Mesenchymal stem cell (in vitro differentiated cells and primary cell): ENCODE measurements around the gene POLRMT.

ENCODE experiments used
- DNase-seq: peaks from one replicate; pipeline ENCODE4 v3.0.0-alpha.2; 2013
- H2AFZ ChIP-seq: one replicate; pipeline ENCODE4 v1.6.1; 2013; ENCODE audit warnings: low read depth, mild to moderate bottlenecking, control low read depth, inconsistent platforms, low read length, moderate library complexity
- H2AK5ac ChIP-seq: 2 replicates; pipeline ENCODE4 v1.6.1; 2013; ENCODE audit warnings: low read length, moderate library complexity, mild to moderate bottlenecking, inconsistent platforms; ENCODE audit not compliant: severe bottlenecking
- H2BK120ac ChIP-seq: one replicate; pipeline ENCODE4 v1.6.1; 2013; ENCODE audit warnings: low read depth, mild to moderate bottlenecking, inconsistent platforms, low read length, moderate library complexity
- H2BK12ac ChIP-seq, 2 experiments: one replicate each; pipeline ENCODE4 v1.6.1; 2013; ENCODE audit warnings: inconsistent platforms in 2 of 2, low read length in 2 of 2, mild to moderate bottlenecking in 2 of 2, moderate library complexity in 2 of 2, control low read depth in 1 of 2
- H2BK15ac ChIP-seq: one replicate; pipeline ENCODE4 v1.6.1; 2013; ENCODE audit warnings: mild to moderate bottlenecking, low read depth, inconsistent platforms; ENCODE audit not compliant: poor library complexity, severe bottlenecking
- H2BK5ac ChIP-seq: 2 replicates; pipeline ENCODE4 v1.6.1; 2013; ENCODE audit warnings: low read depth, mild to moderate bottlenecking, low read length, control low read depth, inconsistent platforms; ENCODE audit not compliant: poor library complexity, severe bottlenecking
- H3K14ac ChIP-seq, 2 experiments: one replicate each; pipeline ENCODE4 v1.6.1; 2013; ENCODE audit warnings: inconsistent platforms in 2 of 2, low read length in 2 of 2, control low read depth in 1 of 2, mild to moderate bottlenecking in 1 of 2, moderate library complexity in 1 of 2
- H3K18ac ChIP-seq, 2 experiments: one replicate each; pipeline ENCODE4 v1.6.1; 2013; ENCODE audit warnings: inconsistent platforms in 2 of 2, low read length in 2 of 2, control low read depth in 1 of 2, low read depth in 1 of 2, mild to moderate bottlenecking in 1 of 2
- H3K23ac ChIP-seq, 2 experiments: one replicate each; pipeline ENCODE4 v1.6.1; 2013; ENCODE audit warnings: inconsistent platforms in 2 of 2, low read length in 2 of 2, mild to moderate bottlenecking in 2 of 2, moderate library complexity in 2 of 2, control low read depth in 1 of 2
- H3K27ac ChIP-seq: 2 replicates; pipeline ENCODE4 v1.5.1; 2013; ENCODE audit warnings: mild to moderate bottlenecking, moderate library complexity, low read length, control low read depth, inconsistent platforms; ENCODE audit not compliant: poor library complexity, severe bottlenecking
- H3K27me3 ChIP-seq, 2 experiments: 2 replicates each; pipeline versions ENCODE4 v1.6.1 to v1.7.0; 2013; ENCODE audit warnings: low read length in 2 of 2, mild to moderate bottlenecking in 2 of 2, moderate library complexity in 2 of 2, control low read depth in 1 of 2, inconsistent platforms in 1 of 2; ENCODE audit not compliant: control insufficient read depth in 1 of 2, insufficient read depth in 1 of 2
- H3K36me3 ChIP-seq, 2 experiments: 2 replicates each; pipeline versions ENCODE4 v1.6.1 to v1.7.0; 2013; ENCODE audit warnings: low read length in 2 of 2, control low read depth in 1 of 2, inconsistent platforms in 1 of 2, low read depth in 1 of 2, mild to moderate bottlenecking in 1 of 2; ENCODE audit not compliant: insufficient read depth in 2 of 2, control insufficient read depth in 1 of 2
- H3K4ac ChIP-seq, 2 experiments: one replicate each; pipeline ENCODE4 v1.6.1; 2013; ENCODE audit warnings: inconsistent platforms in 2 of 2, low read length in 2 of 2, mild to moderate bottlenecking in 2 of 2, moderate library complexity in 2 of 2, control low read depth in 1 of 2, low read depth in 1 of 2
- H3K4me1 ChIP-seq: 2 replicates; pipeline ENCODE4 v1.6.1; 2013; ENCODE audit warnings: low read depth, low read length, control low read depth; ENCODE audit not compliant: control insufficient read depth, insufficient read depth
- H3K4me2 ChIP-seq: 2 replicates; pipeline ENCODE4 v1.6.1; 2013; ENCODE audit warnings: low read length, mild to moderate bottlenecking, inconsistent platforms; ENCODE audit not compliant: poor library complexity, severe bottlenecking
- H3K4me3 ChIP-seq, 2 experiments: 2 replicates each; pipeline versions ENCODE4 v1.5.1 to v1.7.0; 2013; ENCODE audit warnings: low read length in 2 of 2, mild to moderate bottlenecking in 2 of 2, control low read depth in 1 of 2, low read depth in 1 of 2; ENCODE audit not compliant: insufficient read depth in 1 of 2
- H3K79me1 ChIP-seq: replicated peaks from 2 replicates; pipeline ENCODE4 v1.6.1; 2013; ENCODE audit warnings: mild to moderate bottlenecking, control low read depth, low read length, inconsistent platforms; ENCODE audit not compliant: poor library complexity, severe bottlenecking
- H3K9ac ChIP-seq: 2 replicates; pipeline ENCODE4 v1.7.0; 2013; ENCODE audit warnings: mild to moderate bottlenecking, low read length, moderate library complexity
- H3K9me3 ChIP-seq: 2 replicates; pipeline ENCODE4 v1.7.0; 2013; ENCODE audit warnings: mild to moderate bottlenecking, low read length; ENCODE audit not compliant: control insufficient read depth
- H4K8ac ChIP-seq: one replicate; pipeline ENCODE4 v1.6.1; 2013; ENCODE audit warnings: inconsistent platforms, mild to moderate bottlenecking, low read length, moderate library complexity
- H4K91ac ChIP-seq: one replicate; pipeline ENCODE4 v1.6.1; 2013; ENCODE audit warnings: mild to moderate bottlenecking, low read length, inconsistent platforms
- WGBS: methylation state at CpG from one replicate; pipeline ENCODE4 v1.1.7; 2013; ENCODE audit warnings: mixed read lengths; 5-methylcytosine and 5-hydroxymethylcytosine counted together

The POLRMT gene

DNA sequence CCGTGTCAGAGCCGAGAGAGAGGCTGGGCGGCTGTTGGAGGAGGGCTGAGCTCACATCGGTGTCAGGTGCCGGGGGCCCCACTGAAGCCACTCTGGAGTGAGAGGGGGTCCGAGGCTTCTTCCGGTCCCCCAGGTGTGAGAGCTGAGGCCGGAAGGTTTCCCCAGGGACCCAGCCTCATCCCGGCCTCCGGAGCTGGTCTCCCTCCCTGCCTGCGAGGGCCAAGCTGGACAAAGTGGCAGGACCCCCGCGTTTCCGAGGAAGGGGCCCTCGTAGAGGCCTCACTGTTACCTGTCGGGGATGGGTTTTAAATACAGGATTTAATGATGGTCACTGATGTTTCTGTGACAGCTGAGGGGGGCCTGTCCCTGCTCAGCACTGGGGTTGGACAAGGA lies 37.1 kb downstream of the POLRMT start:
- H3K4me3 ChIP-seq, result no peak overlapping the region
- H2AK5ac ChIP-seq, result no peak overlapping the region
- H3K79me1 ChIP-seq, result peaks cover 14% of the 10 kb centered on the region
- H3K4me2 ChIP-seq, result no peak overlapping the region
- no peak overlapping the region for H2BK12ac ChIP-seq
- H3K4ac ChIP-seq, result no peak overlapping the region
- H3K27ac ChIP-seq, result no peak overlapping the region
- H3K9me3 ChIP-seq, result no peaks in the 10 kb centered on the region
- peaks cover 0 to under 1% of the 10 kb centered on the region in 2 experiments for H3K36me3 ChIP-seq
- no peak for DNase-seq
- H2BK15ac ChIP-seq, result no peak overlapping the region
- no peak overlapping the region for H3K9ac ChIP-seq
- peaks cover 12% of the 10 kb centered on the region for H3K4me1 ChIP-seq
- no peak overlapping the region for H2AFZ ChIP-seq
- H2BK5ac ChIP-seq, result no peak overlapping the region
- no peak overlapping the region for H3K14ac ChIP-seq
- no peak overlapping the region for H3K18ac ChIP-seq
- no peak overlapping the region for H4K91ac ChIP-seq
- H3K27me3 ChIP-seq, result peaks cover 3 to 56% of the 10 kb centered on the region in 2 experiments
- H3K23ac ChIP-seq, result no peak overlapping the region
- H2BK120ac ChIP-seq, result no peak overlapping the region
- no peak overlapping the region for H4K8ac ChIP-seq
- 86% methylated on average over 16 of the region's 16 CpGs for whole genome bisulfite sequencing

DNA sequence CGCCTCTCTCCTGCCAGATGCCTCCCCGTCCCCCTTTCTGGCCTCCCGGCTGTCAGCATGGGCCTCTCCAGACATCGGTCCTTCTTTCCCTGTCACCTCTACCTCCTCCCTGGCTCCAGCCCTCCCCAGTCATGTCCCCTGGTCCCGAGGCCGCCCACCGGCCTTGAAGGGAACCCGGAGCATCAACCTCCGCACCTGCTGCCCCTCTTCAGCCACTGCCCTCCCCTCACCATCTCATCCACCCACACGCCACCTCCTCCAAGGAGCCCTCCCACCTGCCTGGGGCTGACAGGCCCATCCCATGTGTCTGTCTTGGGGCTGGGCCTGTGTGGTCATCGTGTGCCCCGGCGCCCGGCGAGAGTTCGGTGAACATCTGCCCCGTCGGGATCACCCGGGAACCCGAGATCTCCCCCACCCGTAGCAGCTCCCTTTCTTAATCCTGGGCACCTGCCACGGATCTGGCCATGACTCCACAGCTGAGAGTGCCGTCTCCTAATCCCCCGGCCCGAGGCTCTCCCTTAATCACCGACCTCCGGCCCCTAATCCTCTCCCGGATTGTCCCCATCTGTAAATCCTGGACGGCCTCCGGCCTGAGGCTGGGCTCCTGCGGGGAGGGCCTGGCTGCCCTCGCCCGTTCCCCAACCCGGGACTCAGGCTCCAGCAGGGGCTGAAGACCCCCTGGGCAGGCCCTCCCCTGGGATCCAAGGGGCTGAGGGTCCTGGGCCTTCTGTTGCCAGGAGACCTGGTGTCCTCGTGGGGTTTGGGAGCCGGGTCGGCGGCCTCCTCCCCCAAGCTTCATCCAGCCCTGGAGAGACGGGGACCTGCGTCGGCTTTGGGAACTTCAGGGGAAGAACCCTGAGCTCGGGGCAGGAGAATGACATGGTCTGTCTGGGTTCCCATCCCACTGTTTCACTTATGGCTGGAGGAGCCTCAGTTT lies 37.7 kb downstream of the POLRMT start:
- H2AFZ ChIP-seq, result no peak overlapping the region
- H3K79me1 ChIP-seq, result peaks cover 19% of the 10 kb centered on the region
- no peak overlapping the region for H4K91ac ChIP-seq
- H3K4me2 ChIP-seq, result no peak overlapping the region
- H2BK120ac ChIP-seq, result no peak overlapping the region
- peaks cover 5 to 61% of the 10 kb centered on the region in 2 experiments for H3K27me3 ChIP-seq
- no peak overlapping the region for H2BK15ac ChIP-seq
- H2BK12ac ChIP-seq, result no peak overlapping the region
- no peak overlapping the region for H3K27ac ChIP-seq
- peaks cover 19% of the 10 kb centered on the region for H3K4me1 ChIP-seq
- no peak overlapping the region for H3K4ac ChIP-seq
- no peak overlapping the region for H3K9ac ChIP-seq
- no peaks in the 10 kb centered on the region for H3K9me3 ChIP-seq
- no peak overlapping the region for H3K23ac ChIP-seq
- no peak overlapping the region for H3K14ac ChIP-seq
- DNase-seq, result no peak
- no peak overlapping the region for H4K8ac ChIP-seq
- H2BK5ac ChIP-seq, result no peak overlapping the region
- H3K18ac ChIP-seq, result no peak overlapping the region
- 85% methylated on average over 42 of the region's 42 CpGs for WGBS
- no peak overlapping the region for H2AK5ac ChIP-seq
- H3K4me3 ChIP-seq, result no peak overlapping the region
- H3K36me3 ChIP-seq, result no peaks in the 10 kb centered on the region

DNA sequence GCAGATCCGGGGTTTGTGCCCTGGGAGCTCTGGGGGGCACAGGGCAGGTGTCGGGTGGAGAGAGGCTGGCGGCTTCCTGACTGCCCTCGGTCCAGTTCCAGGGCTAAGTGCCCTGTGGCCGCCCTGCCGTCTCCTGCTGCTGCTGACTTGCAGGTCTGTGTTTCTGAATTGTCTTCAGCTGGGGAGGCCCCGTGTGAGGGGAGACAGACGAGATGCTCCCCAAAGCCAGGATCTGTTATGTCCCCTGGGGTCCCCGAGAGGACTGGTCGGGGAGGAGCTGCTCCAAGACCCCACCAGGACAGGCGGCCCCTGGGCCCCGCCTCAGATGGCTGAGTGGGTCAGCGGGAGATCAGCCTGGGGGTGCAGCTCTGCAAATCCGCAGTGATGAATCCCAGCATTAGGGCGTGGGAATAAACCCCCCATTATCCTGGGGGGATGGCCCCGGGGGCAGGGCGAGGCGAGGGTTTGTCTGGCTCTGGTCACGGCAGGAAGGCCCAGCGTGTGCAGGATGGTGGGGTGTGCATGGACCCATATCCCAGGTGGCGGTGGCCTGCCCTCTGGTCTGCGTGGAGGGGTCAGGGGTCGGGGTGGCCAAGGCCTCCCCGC lies 39.0 kb downstream of the POLRMT start:
- Histone ChIP-seq H3K79me1 (peaks cover 19% of the 10 kb centered on the region), H2BK120ac (no peak overlapping the region), H2AK5ac (no peak overlapping the region), H3K4me3 (no peak overlapping the region), H3K9ac (no peak overlapping the region), H2BK5ac (no peak overlapping the region), H4K91ac (no peak overlapping the region), H3K27me3 (peaks cover 5 to 63% of the 10 kb centered on the region in 2 experiments), H3K14ac (no peak overlapping the region), H2BK15ac (no peak overlapping the region), H3K27ac (no peak overlapping the region), H3K4ac (no peak overlapping the region), H3K23ac (no peak overlapping the region), H3K4me1 (peaks cover 24% of the 10 kb centered on the region), H2AFZ (no peak overlapping the region), H2BK12ac (no peak overlapping the region), H3K4me2 (no peak overlapping the region), H4K8ac (no peak overlapping the region), H3K18ac (no peak overlapping the region), H3K9me3 (no peaks in the 10 kb centered on the region), H3K36me3 (no peaks in the 10 kb centered on the region)
- no peak for DNase-seq
- WGBS, result 79% methylated on average over 24 of the region's 24 CpGs

DNA sequence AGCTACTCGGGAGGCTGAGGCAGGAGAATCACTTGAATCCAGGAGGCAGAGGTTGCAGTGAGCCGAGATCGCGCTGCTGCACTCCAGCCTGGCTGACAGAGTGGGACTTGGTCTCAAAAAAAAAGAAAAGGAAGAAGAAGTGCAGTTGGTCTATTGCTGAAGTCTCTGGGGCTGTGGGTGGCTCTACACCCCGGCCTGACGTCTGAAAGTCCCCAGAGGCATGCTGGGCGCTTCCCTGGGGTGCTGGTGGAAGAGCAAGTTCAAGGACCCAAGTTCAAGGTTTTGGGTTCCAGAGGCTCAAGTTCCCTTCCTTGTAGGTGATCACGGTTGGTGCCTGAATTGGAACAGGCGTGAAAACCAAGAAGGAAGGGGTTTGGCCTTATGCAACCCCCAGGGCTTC lies 39.8 kb downstream of the POLRMT start:
- no peak overlapping the region for H3K23ac ChIP-seq
- no peak overlapping the region for H2BK120ac ChIP-seq
- no peak overlapping the region for H2AFZ ChIP-seq
- no peak overlapping the region for H2BK12ac ChIP-seq
- H3K27me3 ChIP-seq, result peaks cover 14 to 71% of the 10 kb centered on the region in 2 experiments
- no peak overlapping the region for H2BK5ac ChIP-seq
- H3K4me3 ChIP-seq, result no peak overlapping the region
- H2AK5ac ChIP-seq, result no peak overlapping the region
- WGBS, result 74% methylated on average over 9 of the region's 9 CpGs
- peaks cover 32% of the 10 kb centered on the region for H3K4me1 ChIP-seq
- peaks cover 19% of the 10 kb centered on the region for H3K79me1 ChIP-seq
- no peak overlapping the region for H3K4me2 ChIP-seq
- H3K9ac ChIP-seq, result no peak overlapping the region
- H2BK15ac ChIP-seq, result no peak overlapping the region
- no peak overlapping the region for H3K4ac ChIP-seq
- H3K36me3 ChIP-seq, result peaks cover 0 to 5% of the 10 kb centered on the region in 2 experiments
- no peak overlapping the region for H3K14ac ChIP-seq
- H3K27ac ChIP-seq, result no peak overlapping the region
- H4K8ac ChIP-seq, result no peak overlapping the region
- H4K91ac ChIP-seq, result no peak overlapping the region
- no peaks in the 10 kb centered on the region for H3K9me3 ChIP-seq
- no peak for DNase-seq
- no peak overlapping the region for H3K18ac ChIP-seq
